Thyroid gland (tissue), 4 donors: ENCODE data around the gene CAMK1D. TPM values are rescaled to one million over a fixed set of nuclear protein-coding genes. Genes with fewer than 3 reads are reported as not detected.

Source experiments
- DNase-seq, 2 donors: peaks; one replicate each; pipeline ENCODE4 v3.0.0-alpha.2; 2019
- H3K27ac ChIP-seq, 3 donors: fragments of 200-600 bp; sonication (generic); 1 replicate in 2 of 3; 2 replicates in 1 of 3; pipeline ENCODE4 v1.5.1; 2016 to 2019; ENCODE audit warnings: mild to moderate bottlenecking in 1 of 3, moderate library complexity in 1 of 3
- H3K27me3 ChIP-seq: fragments of 200-600 bp; sonication (generic); one replicate; pipeline ENCODE4 v1.5.1; 2019
- H3K36me3 ChIP-seq, 2 donors: fragments of 200-600 bp; sonication (generic); one replicate each; pipeline ENCODE4 v1.5.1; 2016 to 2019
- H3K4me1 ChIP-seq, 2 donors: fragments of 200-600 bp; sonication (generic); one replicate each; pipeline ENCODE4 v1.5.1; 2017 to 2019
- H3K4me3 ChIP-seq, 3 donors: fragments of 200-600 bp; sonication (generic); replicated peaks in 1 of 3; 1 replicate in 2 of 3; 2 replicates in 1 of 3; pipeline ENCODE4 v1.5.1; 2016; ENCODE audit warnings: mild to moderate bottlenecking in 1 of 3
- H3K9me3 ChIP-seq: fragments of 200-600 bp; sonication (generic); one replicate; pipeline ENCODE4 v1.5.1; 2017
- CTCF ChIP-seq, 6 experiments: fragments of 200-600 bp in 3 of 6; fragments of 450-650 bp in 3 of 6; sonication (generic) in 3 of 6; IDR thresholded peaks; one replicate each; pipeline ENCODE4 v1.5.1; 2016 to 2019; ENCODE audit warnings: antibody characterized with exemption in 6 of 6, mild to moderate bottlenecking in 2 of 6, inconsistent platforms in 1 of 6, moderate library complexity in 1 of 6
- POLR2A ChIP-seq, 2 donors: fragments of 450-650 bp; IDR thresholded peaks; one replicate each; pipeline ENCODE4 v1.6.1; 2017; ENCODE audit warnings: antibody characterized with exemption in 2 of 2, mild to moderate bottlenecking in 2 of 2, moderate library complexity in 1 of 2
- WGBS, 2 donors: methylation state at CpG; one replicate each; pipeline ENCODE4 v1.1.5; 2017; 5-methylcytosine and 5-hydroxymethylcytosine counted together
- intact Hi-C: fragments of 100-400 bp; cut with DNase I; formaldehyde crosslinking; loops from one replicate; pipeline ENCODE4 v1.15.1; 2023
- total RNA-seq, 4 donors: library from RNA; depleted of rRNA; stranded (reverse); fragments of >200 nt; gene quantifications; one replicate each; pipeline ENCODE4 v1.2.3, GENCODE V29; 2016

The CAMK1D gene
- total RNA-seq, 4 donors from 2014 or later, result 12.2 to 29.6 (median 17.4) TPM

- TF ChIP-seq POLR2A (IDR thresholded peaks at IDR 0.05) (no peak), CTCF (IDR thresholded peaks at IDR 0.05) (no peak)
- Histone ChIP-seq H3K9me3 (no peaks in the 10 kb centered on the region), H3K4me1 (peaks cover 6 to 18% of the 10 kb centered on the region in 2 donors), H3K36me3 (no peaks in the 10 kb centered on the region), H3K27me3 (no peaks in the 10 kb centered on the region), H3K27ac (no peak overlapping the region), H3K4me3 (no peak overlapping the region)
- DNase-seq, result no peak
- 69 to 80% methylated on average over 13 of the region's 13 CpGs for WGBS, 2 donors
- intact Hi-C loops, result no loop called here
Measured at GRCh38 chr10:12416344-12417050, 67.2 kb downstream of the CAMK1D start.

GRCh38 chr10:12417331-12417730 is 68.0 kb downstream of the CAMK1D start:
- H3K4me1 ChIP-seq, result peaks cover 6 to 18% of the 10 kb centered on the region in 2 donors
- no peaks in the 10 kb centered on the region for H3K27me3 ChIP-seq
- H3K27ac ChIP-seq, result no peak overlapping the region
- H3K36me3 ChIP-seq, result no peaks in the 10 kb centered on the region
- DNase-seq, result no peak
- TF ChIP-seq POLR2A (IDR thresholded peaks at IDR 0.05) (no peak), CTCF (IDR thresholded peaks at IDR 0.05) (no peak)
- intact Hi-C loops, result no loop called here
- 65 to 66% methylated on average over 6 of the region's 6 CpGs for WGBS, 2 donors
- H3K9me3 ChIP-seq, result no peaks in the 10 kb centered on the region
- no peak overlapping the region for H3K4me3 ChIP-seq

GRCh38 chr10:12418000-12418399 is 68.7 kb downstream of the CAMK1D start:
- Histone ChIP-seq H3K4me1 (peaks cover 6 to 18% of the 10 kb centered on the region in 2 donors), H3K4me3 (no peak overlapping the region), H3K27ac (peak overlapping the region in 2 of 3 donors; percentile 52 to 56), H3K9me3 (no peaks in the 10 kb centered on the region), H3K27me3 (no peaks in the 10 kb centered on the region), H3K36me3 (no peaks in the 10 kb centered on the region)
- peak in 1 of 2 donors; percentile 22 for DNase-seq
- WGBS, 2 donors, result 82 to 99% methylated on average over 6 to 7 of the region's 7 CpGs
- intact Hi-C loops, result no loop called here
- no peak for TF ChIP-seq POLR2A (IDR thresholded peaks at IDR 0.05)
- TF ChIP-seq CTCF (IDR thresholded peaks at IDR 0.05), result no peak

GRCh38 chr10:12418725-12419261 is 69.4 kb downstream of the CAMK1D start:
- DNase-seq, result peak; percentile 30 to 51

More at GRCh38 chr10:12418725-12419261, 69.4 kb downstream of the CAMK1D start:
- Histone ChIP-seq H3K27me3 (no peaks in the 10 kb centered on the region), H3K27ac (peak overlapping the region; percentile 11 to 56 (median 52)), H3K36me3 (no peaks in the 10 kb centered on the region), H3K4me3 (no peak overlapping the region), H3K4me1 (peaks cover 6 to 18% of the 10 kb centered on the region in 2 donors), H3K9me3 (no peaks in the 10 kb centered on the region)
- intact Hi-C loops, result no loop called here
- 44 to 56% methylated on average over 13 of the region's 13 CpGs for WGBS, 2 donors
- TF ChIP-seq CTCF (IDR thresholded peaks at IDR 0.05) (no peak), POLR2A (IDR thresholded peaks at IDR 0.05) (no peak)
